SK-N-SH (cell line): Measurements from ENCODE around the gene TANK. TPM values are rescaled to one million over a fixed set of nuclear protein-coding genes. Genes with fewer than 3 reads are reported as not detected.

Source experiments
- CTCF ChIA-PET: fragments of 300-600, 350-600 bp; formaldehyde crosslinking; extraction: SDS; loops from one replicate; lab custom pipeline; 2021; lab: Yijun Ruan, JAX
- POLR2A ChIA-PET: fragments of 350-600 bp; sonication (Branson Sonifier 250); formaldehyde crosslinking; extraction: SDS; loops from one replicate; lab custom pipeline; 2020; ENCODE audit warnings: antibody characterized with exemption, inconsistent platforms; lab: Yijun Ruan, JAX
- DNase-seq: peaks from one replicate; pipeline ENCODE4 v3.0.0; 2012
- H2AFZ ChIP-seq: fragments of 200-600 bp; sonication (generic); 2 replicates; pipeline ENCODE4 v1.8.1; 2016; ENCODE audit warnings: antibody characterized with exemption, mild to moderate bottlenecking, low read depth
- H3F3A ChIP-seq: fragments of 200-600 bp; sonication (generic); replicated peaks from 2 replicates; pipeline ENCODE3; 2016; ENCODE audit warnings: antibody characterized with exemption, mild to moderate bottlenecking; ENCODE audit not compliant: insufficient read depth
- H3K27ac ChIP-seq, 2 experiments: fragments of 200-500 bp in 1 of 2; fragments of 200-600 bp in 1 of 2; sonication (Bioruptor generic) in 1 of 2; sonication (generic), shearing (Covaris generic) in 1 of 2; 2 replicates each; pipeline versions ENCODE4 v1.5.1 to v1.6.1; 2014 to 2016; ENCODE audit warnings: low read depth in 2 of 2, inconsistent platforms in 1 of 2, low read length in 1 of 2, mild to moderate bottlenecking in 1 of 2, mixed read lengths in 1 of 2
- H3K27me3 ChIP-seq: fragments of 200-600 bp; sonication (generic), shearing (Covaris generic); 2 replicates; pipeline ENCODE4 v1.6.1; 2016; ENCODE audit warnings: mixed run types; ENCODE audit not compliant: insufficient read depth
- H3K36me3 ChIP-seq, 2 experiments: fragments of 200-500 bp in 1 of 2; fragments of 200-600 bp in 1 of 2; sonication (Bioruptor generic) in 1 of 2; sonication (generic) in 1 of 2; replicated peaks in 1 of 2; 2 replicates each; pipeline versions ENCODE3 to v1.5.1; 2014 to 2016; ENCODE audit warnings: low read length in 1 of 2, mild to moderate bottlenecking in 1 of 2; ENCODE audit not compliant: insufficient read depth in 2 of 2, control insufficient read depth in 1 of 2
- H3K4me1 ChIP-seq, 2 experiments: fragments of 200-500 bp in 1 of 2; fragments of 200-600 bp in 1 of 2; sonication (Bioruptor generic) in 1 of 2; sonication (generic), shearing (Covaris generic) in 1 of 2; 2 replicates each; pipeline versions ENCODE4 v1.5.1 to v1.6.1; 2014 to 2016; ENCODE audit warnings: low read depth in 1 of 2, low read length in 1 of 2, mixed run types in 1 of 2; ENCODE audit not compliant: insufficient read depth in 2 of 2, control insufficient read depth in 1 of 2
- H3K4me2 ChIP-seq: fragments of 200-600 bp; sonication (generic), shearing (Covaris generic); 2 replicates; pipeline ENCODE4 v1.6.1; 2017; ENCODE audit warnings: mixed run types
- H3K4me3 ChIP-seq, 2 experiments: fragments of 200-500 bp in 1 of 2; fragments of 200-600 bp in 1 of 2; sonication (Bioruptor generic) in 1 of 2; sonication (generic), shearing (Covaris generic) in 1 of 2; 2 replicates each; pipeline versions ENCODE4 v1.5.1 to v1.8.1; 2014 to 2016; ENCODE audit warnings: low read depth in 2 of 2, inconsistent platforms in 1 of 2, low read length in 1 of 2, mild to moderate bottlenecking in 1 of 2, mixed read lengths in 1 of 2, moderate library complexity in 1 of 2
- H3K79me2 ChIP-seq: fragments of 200-600 bp; sonication (generic); 2 replicates; pipeline ENCODE4 v1.8.1; 2017; ENCODE audit warnings: mild to moderate bottlenecking; ENCODE audit not compliant: insufficient read depth
- H3K9ac ChIP-seq: fragments of 200-600 bp; sonication (generic); 2 replicates; pipeline ENCODE4 v1.6.1; 2017; ENCODE audit warnings: mixed run types
- H3K9me2 ChIP-seq: fragments of 200-600 bp; sonication (generic); 2 replicates; pipeline ENCODE4 v1.6.1; 2017; ENCODE audit warnings: mixed run types
- H3K9me3 ChIP-seq: fragments of 200-600 bp; sonication (generic); 2 replicates; pipeline ENCODE4 v1.6.1; 2017; ENCODE audit warnings: mixed run types, mild to moderate bottlenecking, moderate library complexity
- H4K20me1 ChIP-seq: fragments of 200-600 bp; sonication (generic); 2 replicates; pipeline ENCODE4 v1.6.1; 2017; ENCODE audit warnings: mild to moderate bottlenecking, mixed run types; ENCODE audit not compliant: insufficient read depth
- CHD2 ChIP-seq: fragments of 150-350 bp; IDR thresholded peaks from 2 replicates; pipeline ENCODE4 v1.6.1; 2018; ENCODE audit warnings: low read length; ENCODE audit not compliant: partially characterized antibody
- ELF1 ChIP-seq: IDR thresholded peaks from 2 replicates; pipeline ENCODE4 v1.4.0; 2012
- EP300 ChIP-seq, 2 experiments: IDR thresholded peaks; 2 replicates each; pipeline versions ENCODE4 v1.4.0 to v1.6.1; 2012; ENCODE audit warnings: borderline replicate concordance in 1 of 2, low read depth in 1 of 2, low read length in 1 of 2
- EZH2phosphoT487 ChIP-seq: fragments of 200-600 bp; sonication (generic); IDR thresholded peaks from 2 replicates; pipeline ENCODE4 v1.6.1; 2017; ENCODE audit warnings: low read depth, mixed run types, mild to moderate bottlenecking, antibody characterized with exemption, moderate library complexity, borderline replicate concordance
- FOSL2 ChIP-seq: IDR thresholded peaks from 2 replicates; pipeline ENCODE4 v1.4.0; 2012; ENCODE audit warnings: low read depth, mild to moderate bottlenecking, moderate library complexity, borderline replicate concordance
- FOXJ3 ChIP-seq: sonication (generic); formaldehyde crosslinking; IDR thresholded peaks from 2 replicates; pipeline ENCODE4 v1.5.1; 2020; ENCODE audit warnings: mild to moderate bottlenecking, missing genetic modification reagents
- FOXM1 ChIP-seq: IDR thresholded peaks from 2 replicates; pipeline ENCODE4 v1.4.0; 2012; ENCODE audit warnings: low read depth, mild to moderate bottlenecking
- JUND ChIP-seq: IDR thresholded peaks from 2 replicates; pipeline ENCODE4 v1.4.0; 2012
- MEF2A ChIP-seq: IDR thresholded peaks from 2 replicates; pipeline ENCODE4 v1.4.0; 2012; ENCODE audit warnings: low read depth, borderline replicate concordance
- MXI1 ChIP-seq: IDR thresholded peaks from 2 replicates; pipeline ENCODE4 v1.6.1; 2012; ENCODE audit warnings: mild to moderate bottlenecking, low read depth, low read length, improper control_type of control experiment
- NFIC ChIP-seq: IDR thresholded peaks from 2 replicates; pipeline ENCODE4 v1.4.0; 2012; ENCODE audit warnings: borderline replicate concordance
- RXRA ChIP-seq: IDR thresholded peaks from 2 replicates; pipeline ENCODE4 v1.4.0; 2012; ENCODE audit warnings: low read depth, mild to moderate bottlenecking, borderline replicate concordance
- TCF12 ChIP-seq: IDR thresholded peaks from 2 replicates; pipeline ENCODE4 v1.4.0; 2012
- YY1 ChIP-seq: IDR thresholded peaks from 2 replicates; pipeline ENCODE4 v1.4.0; 2012; ENCODE audit warnings: low read depth, mild to moderate bottlenecking
- WGBS: methylation state at CpG from one replicate; pipeline ENCODE4 v1.1.6; 2017; ENCODE audit warnings: low lambda C conversion rate; 5-methylcytosine and 5-hydroxymethylcytosine counted together
- polyA plus RNA-seq, 3 experiments: library from polyadenylated mRNA; depleted of rRNA; stranded (reverse); fragments of >200 nt; gene quantifications; 2 replicates each; pipeline ENCODE4 v1.2.3, GENCODE V29; 2012
- TF ChIP-seq, protein P1 (sequence below): IDR thresholded peaks from 2 replicates; pipeline ENCODE4 v1.4.0; 2012; ENCODE audit warnings: low read depth, borderline replicate concordance
- TF ChIP-seq, protein P2 (sequence below): fragments of 200-600 bp; sonication (generic); IDR thresholded peaks from 2 replicates; pipeline ENCODE4 v1.6.1; 2017; ENCODE audit warnings: antibody characterized with exemption, mild to moderate bottlenecking, moderate library complexity
- TF ChIP-seq, protein P3 (sequence below): fragments of 150-350 bp; IDR thresholded peaks from 2 replicates; pipeline ENCODE4 v1.6.1; 2016; ENCODE audit warnings: mild to moderate bottlenecking, low read depth, low read length
- TF ChIP-seq, protein P4 (sequence below): IDR thresholded peaks from 2 replicates; pipeline ENCODE4 v1.4.0; 2012; ENCODE audit warnings: low read depth
- TF ChIP-seq, protein P5 (sequence below): IDR thresholded peaks from 2 replicates; pipeline ENCODE4 v1.4.0; 2012; ENCODE audit warnings: low read depth, borderline replicate concordance

Gene TANK
- polyA plus RNA-seq, 1 of the 3 experiments (the other 2 are of a cell fraction), result 25.7 TPM

DNA sequence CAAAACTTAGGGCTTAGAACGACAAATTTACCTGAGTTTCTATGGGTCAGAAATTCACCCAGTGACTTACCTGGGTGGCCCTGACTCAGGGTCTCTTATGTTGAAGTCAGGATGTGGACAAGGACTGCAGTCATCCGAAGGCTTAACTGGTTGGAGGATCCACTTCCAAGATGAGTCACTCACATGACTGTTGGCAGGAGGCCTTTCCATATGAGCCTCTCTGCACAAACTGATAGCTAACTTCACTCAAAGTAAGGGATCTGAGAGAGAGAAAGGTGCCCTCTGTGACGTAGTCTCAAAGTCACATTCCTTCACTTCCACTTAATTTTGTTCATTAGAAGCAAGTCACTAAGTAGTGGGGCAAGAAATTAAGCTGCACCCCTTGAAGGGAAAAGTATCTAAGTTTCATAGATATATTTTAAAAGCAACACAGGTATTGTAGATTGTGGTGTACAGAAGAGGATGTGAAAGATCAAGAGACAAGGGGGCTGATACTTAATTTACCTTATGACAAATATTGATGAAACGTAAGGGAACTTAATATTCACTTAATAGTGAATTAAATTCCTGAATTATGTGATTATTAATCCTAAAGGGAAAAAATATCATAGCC lies 48.4 kb downstream of the TANK start (continued):
- TF ChIP-seq, protein P1, sequence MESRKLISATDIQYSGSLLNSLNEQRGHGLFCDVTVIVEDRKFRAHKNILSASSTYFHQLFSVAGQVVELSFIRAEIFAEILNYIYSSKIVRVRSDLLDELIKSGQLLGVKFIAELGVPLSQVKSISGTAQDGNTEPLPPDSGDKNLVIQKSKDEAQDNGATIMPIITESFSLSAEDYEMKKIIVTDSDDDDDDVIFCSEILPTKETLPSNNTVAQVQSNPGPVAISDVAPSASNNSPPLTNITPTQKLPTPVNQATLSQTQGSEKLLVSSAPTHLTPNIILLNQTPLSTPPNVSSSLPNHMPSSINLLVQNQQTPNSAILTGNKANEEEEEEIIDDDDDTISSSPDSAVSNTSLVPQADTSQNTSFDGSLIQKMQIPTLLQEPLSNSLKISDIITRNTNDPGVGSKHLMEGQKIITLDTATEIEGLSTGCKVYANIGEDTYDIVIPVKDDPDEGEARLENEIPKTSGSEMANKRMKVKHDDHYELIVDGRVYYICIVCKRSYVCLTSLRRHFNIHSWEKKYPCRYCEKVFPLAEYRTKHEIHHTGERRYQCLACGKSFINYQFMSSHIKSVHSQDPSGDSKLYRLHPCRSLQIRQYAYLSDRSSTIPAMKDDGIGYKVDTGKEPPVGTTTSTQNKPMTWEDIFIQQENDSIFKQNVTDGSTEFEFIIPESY, result no peak
- TF ChIP-seq JUND, result peak; percentile 74
- TF ChIP-seq NFIC, result peak; percentile 57
- peak; percentile 43; the same call in 1 of the 2 replicates for TF ChIP-seq TCF12
- no peak for TF ChIP-seq RXRA
- no peak for TF ChIP-seq MEF2A
- no peak for TF ChIP-seq MXI1
- TF ChIP-seq EZH2phosphoT487, result no peak
- TF ChIP-seq, protein P2, sequence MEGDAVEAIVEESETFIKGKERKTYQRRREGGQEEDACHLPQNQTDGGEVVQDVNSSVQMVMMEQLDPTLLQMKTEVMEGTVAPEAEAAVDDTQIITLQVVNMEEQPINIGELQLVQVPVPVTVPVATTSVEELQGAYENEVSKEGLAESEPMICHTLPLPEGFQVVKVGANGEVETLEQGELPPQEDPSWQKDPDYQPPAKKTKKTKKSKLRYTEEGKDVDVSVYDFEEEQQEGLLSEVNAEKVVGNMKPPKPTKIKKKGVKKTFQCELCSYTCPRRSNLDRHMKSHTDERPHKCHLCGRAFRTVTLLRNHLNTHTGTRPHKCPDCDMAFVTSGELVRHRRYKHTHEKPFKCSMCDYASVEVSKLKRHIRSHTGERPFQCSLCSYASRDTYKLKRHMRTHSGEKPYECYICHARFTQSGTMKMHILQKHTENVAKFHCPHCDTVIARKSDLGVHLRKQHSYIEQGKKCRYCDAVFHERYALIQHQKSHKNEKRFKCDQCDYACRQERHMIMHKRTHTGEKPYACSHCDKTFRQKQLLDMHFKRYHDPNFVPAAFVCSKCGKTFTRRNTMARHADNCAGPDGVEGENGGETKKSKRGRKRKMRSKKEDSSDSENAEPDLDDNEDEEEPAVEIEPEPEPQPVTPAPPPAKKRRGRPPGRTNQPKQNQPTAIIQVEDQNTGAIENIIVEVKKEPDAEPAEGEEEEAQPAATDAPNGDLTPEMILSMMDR, result no peak

DNA sequence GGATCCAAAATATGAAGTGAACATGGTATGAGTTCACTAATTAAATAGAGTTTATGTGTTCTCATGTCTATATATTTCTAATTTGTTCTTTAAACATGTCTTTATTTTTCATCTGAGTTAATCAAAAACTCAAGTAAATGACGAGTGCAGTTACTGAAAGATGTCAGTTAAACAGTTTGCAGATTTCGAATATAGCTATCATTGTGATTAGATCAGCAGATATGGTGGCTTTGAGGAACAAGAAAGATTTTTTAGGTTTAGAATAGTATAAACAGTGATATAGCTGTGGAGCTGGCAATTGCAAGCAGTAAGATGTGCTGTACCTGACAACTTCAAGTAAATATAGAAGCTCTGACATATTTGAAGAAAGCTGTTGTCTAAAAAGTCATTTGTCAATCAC lies 49.7 kb downstream of the TANK start:
- Histone ChIP-seq H3K4me3 (no peak overlapping the region), H4K20me1 (no peaks in the 10 kb centered on the region; the same call in 1 of the 2 replicates), H3K9me2 (no peaks in the 10 kb centered on the region), H3K9ac (no peak overlapping the region), H3K9me3 (no peaks in the 10 kb centered on the region), H3F3A (peaks cover 7% of the 10 kb centered on the region), H3K27me3 (no peaks in the 10 kb centered on the region), H3K36me3 (peaks cover 39% of the 10 kb centered on the region in 2 experiments), H3K4me2 (no peak overlapping the region), H3K4me1 (peaks cover 0 to 12% of the 10 kb centered on the region in 2 experiments; a peak in 1 of 4 replicates), H2AFZ (no peak overlapping the region), H3K79me2 (no peaks in the 10 kb centered on the region), H3K27ac (no peak overlapping the region)
- ChIA-PET POLR2A (no interaction called here), CTCF (interaction anchor here (0.7 to 1.1 kb wide), 2 partner anchors 11 to 53 kb away, joined by 3 read pairs; no protein-coding TSS in a partner anchor)
- no peak for DNase-seq
- 96% methylated on average over 2 of the region's 2 CpGs for WGBS
- TF ChIP-seq FOXJ3 (CRISPR knock-in tag), result no peak
- TF ChIP-seq, protein P3, sequence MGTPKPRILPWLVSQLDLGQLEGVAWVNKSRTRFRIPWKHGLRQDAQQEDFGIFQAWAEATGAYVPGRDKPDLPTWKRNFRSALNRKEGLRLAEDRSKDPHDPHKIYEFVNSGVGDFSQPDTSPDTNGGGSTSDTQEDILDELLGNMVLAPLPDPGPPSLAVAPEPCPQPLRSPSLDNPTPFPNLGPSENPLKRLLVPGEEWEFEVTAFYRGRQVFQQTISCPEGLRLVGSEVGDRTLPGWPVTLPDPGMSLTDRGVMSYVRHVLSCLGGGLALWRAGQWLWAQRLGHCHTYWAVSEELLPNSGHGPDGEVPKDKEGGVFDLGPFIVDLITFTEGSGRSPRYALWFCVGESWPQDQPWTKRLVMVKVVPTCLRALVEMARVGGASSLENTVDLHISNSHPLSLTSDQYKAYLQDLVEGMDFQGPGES, result no peak
- TF ChIP-seq JUND, result no peak
- TF ChIP-seq EP300 (IDR thresholded peaks at IDR 0.05; ENCODE audit: borderline replicate concordance in 1 of 2, low read depth in 1 of 2, low read length in 1 of 2), result no peak
- no peak for TF ChIP-seq ELF1
- TF ChIP-seq, protein P4, sequence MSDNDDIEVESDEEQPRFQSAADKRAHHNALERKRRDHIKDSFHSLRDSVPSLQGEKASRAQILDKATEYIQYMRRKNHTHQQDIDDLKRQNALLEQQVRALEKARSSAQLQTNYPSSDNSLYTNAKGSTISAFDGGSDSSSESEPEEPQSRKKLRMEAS, result no peak
- no peak for TF ChIP-seq YY1
- no peak for TF ChIP-seq MXI1
- no peak for TF ChIP-seq EZH2phosphoT487
- TF ChIP-seq, protein P2, result no peak
- no peak for TF ChIP-seq CHD2
- no peak for TF ChIP-seq RXRA
- no peak for TF ChIP-seq FOSL2
- TF ChIP-seq MEF2A, result no peak
- TF ChIP-seq FOXM1, result no peak
- TF ChIP-seq, protein P5, sequence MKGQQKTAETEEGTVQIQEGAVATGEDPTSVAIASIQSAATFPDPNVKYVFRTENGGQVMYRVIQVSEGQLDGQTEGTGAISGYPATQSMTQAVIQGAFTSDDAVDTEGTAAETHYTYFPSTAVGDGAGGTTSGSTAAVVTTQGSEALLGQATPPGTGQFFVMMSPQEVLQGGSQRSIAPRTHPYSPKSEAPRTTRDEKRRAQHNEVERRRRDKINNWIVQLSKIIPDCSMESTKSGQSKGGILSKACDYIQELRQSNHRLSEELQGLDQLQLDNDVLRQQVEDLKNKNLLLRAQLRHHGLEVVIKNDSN, result no peak
- TF ChIP-seq, protein P1, result no peak
